Ascending aorta (tissue), 2 donors: ENCODE measurements around the gene KIF2B. TPM values are rescaled to one million over a fixed set of nuclear protein-coding genes. Genes with fewer than 3 reads are reported as not detected.

ENCODE experiments used
- DNase-seq, 2 donors: peaks; one replicate each; pipeline ENCODE4 v3.0.0-alpha.2; 2019; ENCODE audit warnings: low spot score in 2 of 2
- H3K27ac ChIP-seq, 2 donors: fragments of 200-600 bp; sonication (generic); one replicate each; pipeline ENCODE4 v1.5.1; 2016 to 2017; ENCODE audit warnings: mild to moderate bottlenecking in 1 of 2
- H3K27me3 ChIP-seq: fragments of 200-600 bp; sonication (generic); one replicate; pipeline ENCODE4 v1.5.1; 2017
- H3K36me3 ChIP-seq, 2 donors: fragments of 200-600 bp; sonication (generic); one replicate each; pipeline ENCODE4 v1.5.1; 2016
- H3K4me1 ChIP-seq, 2 donors: fragments of 200-600 bp; sonication (generic); one replicate each; pipeline ENCODE4 v1.5.1; 2016 to 2017; ENCODE audit warnings: mild to moderate bottlenecking in 1 of 2
- H3K4me3 ChIP-seq, 2 donors: fragments of 200-600 bp; sonication (generic); one replicate each; pipeline ENCODE4 v1.5.1; 2016 to 2017; ENCODE audit warnings: mild to moderate bottlenecking in 1 of 2
- H3K9me3 ChIP-seq, 2 donors: fragments of 200-600 bp; sonication (generic); one replicate each; pipeline ENCODE4 v1.5.1; 2016
- CTCF ChIP-seq, 3 experiments: fragments of 200-600 bp in 2 of 3; fragments of 450-650 bp in 1 of 3; sonication (generic) in 2 of 3; IDR thresholded peaks; one replicate each; pipeline ENCODE4 v1.5.1; 2016 to 2019; ENCODE audit warnings: antibody characterized with exemption in 3 of 3, mild to moderate bottlenecking in 1 of 3, moderate library complexity in 1 of 3
- intact Hi-C: fragments of 100-400 bp; cut with DNase I; formaldehyde crosslinking; loops from one replicate; pipeline ENCODE4 v1.15.1; 2023
- total RNA-seq: library from RNA; depleted of rRNA; stranded (reverse); fragments of >200 nt; gene quantifications from one replicate; pipeline ENCODE4 v1.1.0, GENCODE V29; 2016

Gene KIF2B, protein sequence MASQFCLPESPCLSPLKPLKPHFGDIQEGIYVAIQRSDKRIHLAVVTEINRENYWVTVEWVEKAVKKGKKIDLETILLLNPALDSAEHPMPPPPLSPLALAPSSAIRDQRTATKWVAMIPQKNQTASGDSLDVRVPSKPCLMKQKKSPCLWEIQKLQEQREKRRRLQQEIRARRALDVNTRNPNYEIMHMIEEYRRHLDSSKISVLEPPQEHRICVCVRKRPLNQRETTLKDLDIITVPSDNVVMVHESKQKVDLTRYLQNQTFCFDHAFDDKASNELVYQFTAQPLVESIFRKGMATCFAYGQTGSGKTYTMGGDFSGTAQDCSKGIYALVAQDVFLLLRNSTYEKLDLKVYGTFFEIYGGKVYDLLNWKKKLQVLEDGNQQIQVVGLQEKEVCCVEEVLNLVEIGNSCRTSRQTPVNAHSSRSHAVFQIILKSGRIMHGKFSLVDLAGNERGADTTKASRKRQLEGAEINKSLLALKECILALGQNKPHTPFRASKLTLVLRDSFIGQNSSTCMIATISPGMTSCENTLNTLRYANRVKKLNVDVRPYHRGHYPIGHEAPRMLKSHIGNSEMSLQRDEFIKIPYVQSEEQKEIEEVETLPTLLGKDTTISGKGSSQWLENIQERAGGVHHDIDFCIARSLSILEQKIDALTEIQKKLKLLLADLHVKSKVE
- total RNA-seq, result not detected

DNA sequence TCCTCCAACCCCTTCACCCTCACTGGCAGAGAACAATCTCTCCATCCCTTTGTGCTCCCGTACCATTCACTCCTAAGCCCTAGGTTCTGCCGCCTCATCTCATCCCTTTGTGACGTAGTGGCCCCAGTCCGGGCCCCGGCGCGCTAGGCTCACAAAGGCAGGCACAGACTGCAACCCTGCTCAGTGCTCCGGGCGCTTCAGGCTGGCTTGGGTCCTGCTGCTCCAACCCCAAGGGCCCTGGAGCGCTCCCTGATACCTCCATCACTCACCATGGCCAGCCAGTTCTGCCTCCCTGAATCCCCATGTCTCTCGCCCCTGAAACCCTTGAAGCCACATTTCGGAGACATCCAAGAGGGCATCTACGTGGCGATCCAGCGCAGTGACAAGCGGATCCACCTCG, at the start of gene KIF2B:
TSS of gene KIF2B (plus strand) at position 164 of the 400 bp plus-strand sequence. CDS start at position 271, 107 bp downstream.
- DNase-seq, result no peak

DNA sequence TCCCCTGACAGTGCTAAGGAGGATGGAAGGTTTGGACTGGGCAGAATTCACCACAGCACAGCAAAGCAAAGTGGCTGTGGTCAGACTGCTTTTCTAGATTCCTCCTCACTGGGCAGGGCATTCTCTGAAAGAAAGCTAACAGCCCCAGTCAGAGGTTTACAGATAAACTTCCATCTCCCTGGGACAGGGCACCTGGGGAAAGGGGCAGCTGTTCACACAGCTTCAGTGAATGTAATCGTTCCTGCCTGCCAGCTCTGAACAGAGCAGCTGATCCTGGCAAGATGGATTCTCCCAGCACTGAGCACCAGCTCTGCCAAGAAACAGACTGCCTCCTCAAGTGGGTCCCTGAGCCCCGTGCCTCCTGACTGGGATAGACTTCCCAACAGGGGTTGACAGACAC, 42.4 kb upstream of the KIF2B start:
- no peaks in the 10 kb centered on the region for H3K36me3 ChIP-seq
- no peak for TF ChIP-seq CTCF (IDR thresholded peaks at IDR 0.05)
- H3K4me1 ChIP-seq, result no peaks in the 10 kb centered on the region
- H3K9me3 ChIP-seq, result no peaks in the 10 kb centered on the region
- intact Hi-C loops, result no loop called here
- no peaks in the 10 kb centered on the region for H3K27me3 ChIP-seq
- no peak overlapping the region for H3K27ac ChIP-seq
- no peak overlapping the region for H3K4me3 ChIP-seq
- DNase-seq, result no peak

More for the DNA sequence above, at the start of gene KIF2B:
- Histone ChIP-seq H3K27me3 (no peaks in the 10 kb centered on the region), H3K4me1 (no peaks in the 10 kb centered on the region), H3K27ac (no peak within 1 kb of the TSS), H3K36me3 (no peaks in the 10 kb centered on the region), H3K9me3 (no peaks in the 10 kb centered on the region), H3K4me3 (no peak within 1 kb of the TSS)
- TF ChIP-seq CTCF (IDR thresholded peaks at IDR 0.05), result no peak
- intact Hi-C loops, result no loop called here

GRCh38 chr17:53791551-53791950, 31.2 kb upstream of the KIF2B start:
- DNase-seq, result no peak
- H3K36me3 ChIP-seq, result no peaks in the 10 kb centered on the region
- H3K4me3 ChIP-seq, result no peak overlapping the region
- no peak overlapping the region for H3K27ac ChIP-seq
- no peak for TF ChIP-seq CTCF (IDR thresholded peaks at IDR 0.05)
- intact Hi-C loops, result no loop called here
- no peaks in the 10 kb centered on the region for H3K4me1 ChIP-seq
- no peaks in the 10 kb centered on the region for H3K27me3 ChIP-seq
- no peaks in the 10 kb centered on the region for H3K9me3 ChIP-seq

- intact Hi-C loops, result no loop called here
- no peak for DNase-seq
- no peaks in the 10 kb centered on the region for H3K27me3 ChIP-seq
- no peak for TF ChIP-seq CTCF (IDR thresholded peaks at IDR 0.05)
- H3K4me3 ChIP-seq, result no peak overlapping the region
- H3K9me3 ChIP-seq, result no peaks in the 10 kb centered on the region
- H3K4me1 ChIP-seq, result no peaks in the 10 kb centered on the region
- no peaks in the 10 kb centered on the region for H3K36me3 ChIP-seq
- H3K27ac ChIP-seq, result no peak overlapping the region
Measured at GRCh38 chr17:53792451-53792850, 30.3 kb upstream of the KIF2B start.

- no peak for TF ChIP-seq CTCF (IDR thresholded peaks at IDR 0.05)
- DNase-seq, result no peak
- intact Hi-C loops, result no loop called here
Measured at GRCh38 chr17:53792997-53793396, 29.7 kb upstream of the KIF2B start.

More at GRCh38 chr17:53792997-53793396, 29.7 kb upstream of the KIF2B start:
- Histone ChIP-seq H3K36me3 (no peaks in the 10 kb centered on the region), H3K27ac (no peak overlapping the region), H3K9me3 (no peaks in the 10 kb centered on the region), H3K4me1 (no peaks in the 10 kb centered on the region), H3K27me3 (no peaks in the 10 kb centered on the region), H3K4me3 (no peak overlapping the region)
